Epithelial cell of proximal tubule (primary cell): ENCODE results near the gene ATP8A2. TPM values are rescaled to one million over a fixed set of nuclear protein-coding genes. Genes with fewer than 3 reads are reported as not detected.

Source experiments
- DNase-seq: peaks from one replicate; pipeline ENCODE4 v3.0.0-alpha.2; 2011; ENCODE audit warnings: low read depth
- H3K4me3 ChIP-seq: 2 replicates; pipeline ENCODE4 v1.5.1; 2011; ENCODE audit warnings: low read depth, mild to moderate bottlenecking, low read length
- CTCF ChIP-seq: conservative IDR thresholded peaks from 2 replicates; pipeline ENCODE4 v1.5.1; 2012; ENCODE audit warnings: low read depth, mild to moderate bottlenecking, low read length
- total RNA-seq: library from RNA; depleted of rRNA; stranded (reverse); fragments of >200 nt; gene quantifications from 2 replicates; pipeline ENCODE4 v1.2.3, GENCODE V29; 2015

ATP8A2 gene
- total RNA-seq, 1 donor from 2014 or later: 2.2 TPM

GRCh38 chr13:25619897-25620296, 248.1 kb downstream of the ATP8A2 start:
- TF ChIP-seq CTCF: no peak
- no peak overlapping the region for H3K4me3 ChIP-seq
- no peak for DNase-seq

DNA sequence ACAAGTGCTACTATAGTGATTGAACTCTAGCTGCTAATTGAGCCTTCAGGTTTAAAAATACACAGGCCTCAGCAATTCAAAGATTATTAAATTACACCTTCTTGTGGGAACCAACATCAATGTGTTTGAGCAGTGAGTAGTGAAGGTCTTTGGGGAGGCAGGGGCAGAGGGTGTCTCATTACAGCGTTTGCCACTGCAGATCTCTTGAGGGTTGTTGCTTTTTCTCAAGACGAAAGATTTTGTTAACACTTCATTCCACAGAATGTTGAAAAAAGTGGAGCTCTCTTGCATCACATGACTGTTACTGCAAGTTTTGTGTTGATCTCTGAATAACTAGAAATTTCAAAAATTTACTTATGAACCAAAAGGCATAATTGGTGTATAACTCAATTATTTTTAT, 253.6 kb downstream of the ATP8A2 start:
- H3K4me3 ChIP-seq: no peak overlapping the region
- no peak for DNase-seq
- no peak for TF ChIP-seq CTCF

- TF ChIP-seq CTCF: no peak
- no peak for DNase-seq
- no peak overlapping the region for H3K4me3 ChIP-seq
These were observed 258.6 kb downstream of the ATP8A2 start for GRCh38 chr13:25630329-25630900.

- TF ChIP-seq CTCF: no peak
- DNase-seq: no peak
- no peak overlapping the region for H3K4me3 ChIP-seq
These were observed 260.6 kb downstream of the ATP8A2 start for GRCh38 chr13:25632166-25632888.

DNA sequence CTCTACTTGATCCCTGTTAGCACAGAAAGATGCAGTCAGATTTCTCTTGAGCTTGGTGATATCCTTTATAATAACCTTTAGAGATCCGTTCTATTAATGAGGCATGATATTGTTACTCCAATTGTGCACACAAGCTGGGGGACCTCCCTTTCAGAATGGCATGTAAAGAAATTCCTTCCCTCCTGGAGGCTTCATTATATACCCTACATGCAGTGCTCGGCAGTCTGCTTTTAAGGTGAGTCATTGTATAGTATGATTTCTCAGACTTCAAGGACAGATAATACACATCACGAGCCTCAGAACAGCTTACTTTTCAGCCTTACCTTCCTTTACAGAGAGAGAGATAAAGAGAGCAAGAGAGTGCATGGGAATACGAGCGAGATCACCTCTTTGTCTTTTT, 261.3 kb downstream of the ATP8A2 start:
- no peak overlapping the region for H3K4me3 ChIP-seq
- DNase-seq: no peak
- TF ChIP-seq CTCF: no peak

GRCh38 chr13:25645681-25646080, 273.9 kb downstream of the ATP8A2 start:
- no peak overlapping the region for H3K4me3 ChIP-seq
- no peak for TF ChIP-seq CTCF
- no peak for DNase-seq

- no peak for TF ChIP-seq CTCF
- DNase-seq: no peak
- no peak overlapping the region for H3K4me3 ChIP-seq
These were observed 277.3 kb downstream of the ATP8A2 start for GRCh38 chr13:25649001-25649633.
